Measurements from ENCODE around the gene SFMBT2. TPM values are rescaled to one million over a fixed set of nuclear protein-coding genes. Genes with fewer than 3 reads are reported as not detected.

The SFMBT2 gene
- total RNA-seq, 1 donor from 2014 or later = 7.2 TPM

- Mint-ChIP-seq H3K4me1 (ENCODE audit: unreplicated experiment) (no peaks in the 10 kb centered on the region), H3K4me3 (no peak overlapping the region), H3K9me3 (peaks cover 5% of the 10 kb centered on the region), H3K27me3 (peaks cover 28% of the 10 kb centered on the region), H3K27ac (no peak overlapping the region), H3K36me3 (no peaks in the 10 kb centered on the region)
- DNase-seq (ENCODE audit: extremely low spot score, unreplicated experiment) = no peak
- no peak for TF ChIP-seq CTCF (conservative IDR thresholded peaks at IDR 0.05)
These were observed 274.8 kb downstream of the SFMBT2 start for GRCh38 chr10:7136016-7136415.

- no peak overlapping the region for H3K27ac Mint-ChIP-seq
- TF ChIP-seq CTCF (conservative IDR thresholded peaks at IDR 0.05) = no peak
These were observed 275.6 kb downstream of the SFMBT2 start for GRCh38 chr10:7135188-7135587.

GRCh38 chr10:7134448-7134847 lies 276.4 kb downstream of the SFMBT2 start:
- DNase-seq (ENCODE audit: extremely low spot score, unreplicated experiment) = no peak
- H3K4me1 Mint-ChIP-seq (ENCODE audit: unreplicated experiment) = no peaks in the 10 kb centered on the region
- no peak overlapping the region for H3K4me3 Mint-ChIP-seq
- TF ChIP-seq CTCF (conservative IDR thresholded peaks at IDR 0.05) = no peak
- peaks cover 7% of the 10 kb centered on the region for H3K9me3 Mint-ChIP-seq
- H3K36me3 Mint-ChIP-seq = no peaks in the 10 kb centered on the region
- H3K27ac Mint-ChIP-seq = no peak overlapping the region
- H3K27me3 Mint-ChIP-seq = peaks cover 38% of the 10 kb centered on the region

More at GRCh38 chr10:7135188-7135587, 275.6 kb downstream of the SFMBT2 start:
- Mint-ChIP-seq H3K4me1 (ENCODE audit: unreplicated experiment) (no peaks in the 10 kb centered on the region), H3K4me3 (no peak overlapping the region), H3K27me3 (peaks cover 31% of the 10 kb centered on the region), H3K36me3 (no peaks in the 10 kb centered on the region), H3K9me3 (peaks cover 5% of the 10 kb centered on the region)
- DNase-seq (ENCODE audit: extremely low spot score, unreplicated experiment) = no peak

- H3K27ac Mint-ChIP-seq = no peak overlapping the region
- DNase-seq (ENCODE audit: extremely low spot score, unreplicated experiment) = no peak
- H3K27me3 Mint-ChIP-seq = peaks cover 43% of the 10 kb centered on the region
- TF ChIP-seq CTCF (conservative IDR thresholded peaks at IDR 0.05) = no peak
- H3K4me3 Mint-ChIP-seq = no peak overlapping the region
- no peaks in the 10 kb centered on the region for H3K36me3 Mint-ChIP-seq
- no peaks in the 10 kb centered on the region for H3K4me1 Mint-ChIP-seq (ENCODE audit: unreplicated experiment)
- peaks cover 12% of the 10 kb centered on the region for H3K9me3 Mint-ChIP-seq
These were observed 276.9 kb downstream of the SFMBT2 start for GRCh38 chr10:7133958-7134357.

GRCh38 chr10:7133278-7133677 lies 277.6 kb downstream of the SFMBT2 start:
- peaks cover 12% of the 10 kb centered on the region for H3K9me3 Mint-ChIP-seq
- TF ChIP-seq CTCF (conservative IDR thresholded peaks at IDR 0.05) = no peak
- no peaks in the 10 kb centered on the region for H3K36me3 Mint-ChIP-seq
- H3K27me3 Mint-ChIP-seq = peaks cover 49% of the 10 kb centered on the region
- no peak overlapping the region for H3K4me3 Mint-ChIP-seq
- no peaks in the 10 kb centered on the region for H3K4me1 Mint-ChIP-seq (ENCODE audit: unreplicated experiment)
- H3K27ac Mint-ChIP-seq = no peak overlapping the region
- DNase-seq (ENCODE audit: extremely low spot score, unreplicated experiment) = no peak
